NCI-H345 treated with DMSO at 0.1 percent for 48 hours (cell line): ENCODE measurements around the gene SLC35G6.

Source experiments
- DNase-seq: peaks from one replicate; lab custom pipeline; 2025; ENCODE audit not compliant: unreplicated experiment; lab: John Stamatoyannopoulos, UW

SLC35G6 gene

GRCh38 chr17:7502171-7502847 is 21.1 kb downstream of the SLC35G6 start:
- DNase-seq: no peak

DNA sequence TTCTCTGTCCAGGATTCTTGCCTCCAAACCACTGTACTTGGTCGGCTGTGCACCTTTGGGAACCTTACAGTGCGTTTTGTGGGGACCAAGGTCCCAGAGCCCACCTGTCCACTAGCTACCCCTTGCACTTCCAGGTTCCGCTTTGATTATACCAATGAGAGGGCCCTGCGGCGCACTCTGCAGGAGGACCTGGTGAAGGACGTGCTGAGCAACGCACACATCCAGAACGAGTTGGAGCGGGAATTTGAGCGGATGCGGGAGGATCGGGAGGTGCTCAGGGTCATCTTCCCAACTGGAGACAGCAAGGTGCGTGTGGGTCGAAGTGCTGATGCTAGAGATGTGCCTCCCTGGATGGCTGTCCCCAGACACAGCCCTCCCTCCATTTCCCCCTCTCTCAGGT is 21.7 kb downstream of the SLC35G6 start:
- DNase-seq: no peak

- DNase-seq: no peak
Measured at GRCh38 chr17:7503521-7503920, 22.3 kb downstream of the SLC35G6 start.

GRCh38 chr17:7508145-7508544 is 26.9 kb downstream of the SLC35G6 start:
- DNase-seq: no peak

DNA sequence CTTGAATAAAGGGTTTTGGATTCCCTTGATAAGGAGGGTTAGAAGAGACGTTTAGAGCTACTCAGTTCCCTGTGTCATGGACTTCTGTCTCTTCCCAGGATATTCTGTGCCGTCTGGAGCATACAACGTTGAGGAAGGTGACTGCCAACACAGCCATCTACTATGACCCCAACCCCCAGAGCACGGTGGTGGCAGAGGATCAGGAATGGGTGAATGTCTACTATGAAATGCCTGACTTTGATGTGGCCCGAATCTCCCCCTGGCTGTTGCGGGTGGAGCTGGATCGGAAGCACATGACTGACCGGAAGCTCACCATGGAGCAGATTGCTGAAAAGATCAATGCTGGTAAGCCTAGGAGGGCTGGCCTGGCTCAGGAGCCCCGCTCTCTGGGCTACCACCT is 27.6 kb downstream of the SLC35G6 start:
- DNase-seq: no peak

- DNase-seq: no peak
Measured at GRCh38 chr17:7509937-7510336, 28.7 kb downstream of the SLC35G6 start.

DNA sequence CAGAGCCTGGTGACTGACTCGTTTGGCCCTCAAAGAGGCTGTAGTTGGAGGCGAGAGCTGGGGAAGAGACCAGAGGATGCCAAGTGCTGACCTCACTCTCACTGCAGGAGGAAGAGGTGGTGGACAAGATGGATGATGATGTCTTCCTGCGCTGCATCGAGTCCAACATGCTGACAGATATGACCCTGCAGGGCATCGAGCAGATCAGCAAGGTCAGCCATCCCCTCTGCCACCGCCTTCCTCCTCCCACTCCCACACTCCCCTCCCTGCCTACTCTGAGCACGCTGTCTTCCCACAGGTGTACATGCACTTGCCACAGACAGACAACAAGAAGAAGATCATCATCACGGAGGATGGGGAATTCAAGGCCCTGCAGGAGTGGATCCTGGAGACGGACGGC is 29.9 kb downstream of the SLC35G6 start:
- no peak for DNase-seq

DNA sequence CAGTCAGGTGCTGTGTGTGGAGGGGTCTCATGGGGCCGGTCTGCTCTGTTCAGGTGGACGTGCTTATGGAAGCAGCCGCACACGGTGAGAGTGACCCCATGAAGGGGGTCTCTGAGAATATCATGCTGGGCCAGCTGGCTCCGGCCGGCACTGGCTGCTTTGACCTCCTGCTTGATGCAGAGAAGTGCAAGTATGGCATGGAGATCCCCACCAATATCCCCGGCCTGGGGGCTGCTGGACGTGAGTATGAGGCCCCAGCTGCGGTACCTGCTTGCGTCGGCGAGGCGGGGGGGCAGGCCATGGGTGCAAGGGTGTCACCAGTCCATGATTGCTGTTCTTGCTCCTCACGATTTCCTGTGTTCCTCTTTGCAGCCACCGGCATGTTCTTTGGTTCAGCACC is 30.9 kb downstream of the SLC35G6 start:
- no peak for DNase-seq

GRCh38 chr17:7512824-7513540 is 31.7 kb downstream of the SLC35G6 start:
- no peak for DNase-seq

- DNase-seq: no peak
Measured at GRCh38 chr17:7513850-7514419, 32.7 kb downstream of the SLC35G6 start.

DNA sequence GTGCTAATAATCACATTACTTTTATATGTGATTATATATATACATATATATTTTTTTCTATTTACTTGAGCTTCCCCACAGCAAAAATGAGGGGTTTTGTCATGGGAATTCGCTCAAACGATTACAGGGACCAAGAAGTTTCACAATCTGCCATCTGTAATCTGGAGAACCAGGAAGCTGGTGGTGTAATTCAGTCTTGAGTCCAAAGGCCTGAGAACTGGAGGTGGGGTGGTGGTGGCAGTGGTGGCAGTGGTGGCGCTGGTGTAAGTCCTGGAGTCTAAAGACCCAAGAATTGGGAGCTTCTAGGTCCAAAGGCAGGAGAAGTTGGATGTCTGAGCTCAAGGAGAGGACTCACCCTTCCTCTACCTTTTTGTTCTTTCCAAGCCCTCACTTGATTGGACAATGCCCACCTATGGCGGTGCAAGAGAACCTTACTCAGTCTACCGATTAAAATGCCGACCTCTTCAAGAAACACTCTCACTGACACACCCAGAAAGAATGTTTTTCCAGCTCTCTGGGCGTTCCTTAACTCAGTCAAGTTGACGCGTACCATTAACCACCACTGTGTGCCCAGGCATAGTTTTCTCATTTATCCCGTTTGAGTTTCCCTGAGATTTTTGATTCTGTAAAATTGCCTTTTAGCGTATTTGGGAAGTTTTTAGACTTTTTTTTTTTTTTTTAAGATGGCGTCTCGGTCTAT is 34.8 kb downstream of the SLC35G6 start:
- DNase-seq: no peak

- DNase-seq: no peak
Measured at GRCh38 chr17:7523033-7523432, 41.8 kb downstream of the SLC35G6 start.

DNA sequence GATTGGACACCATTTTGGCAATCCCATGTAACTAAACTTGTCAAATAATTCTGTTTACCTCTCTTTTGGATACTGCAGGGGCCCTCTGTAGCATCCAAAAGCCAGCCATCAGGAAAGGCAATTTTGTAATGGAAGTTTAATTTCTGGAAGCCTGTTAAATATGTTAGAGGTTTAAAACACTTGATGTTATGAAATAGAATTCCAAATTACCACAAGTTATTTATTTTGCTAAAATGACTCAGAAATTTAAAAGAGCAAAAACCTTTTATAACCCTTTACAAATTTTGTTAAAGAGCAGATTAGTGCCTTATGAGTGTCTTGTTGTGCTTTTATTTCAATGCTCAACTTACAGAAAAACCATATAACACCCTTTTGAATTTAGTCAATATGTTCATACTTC is 47.6 kb downstream of the SLC35G6 start:
- DNase-seq: no peak

- DNase-seq: no peak
Measured at GRCh38 chr17:7530023-7530900, 49.0 kb downstream of the SLC35G6 start.
